NCI-H128 (cell line): Measurements from ENCODE around the gene SBK3.
"Not testable (repeated sequence)": the region's sequence is repeated elsewhere in the genome, so short reads cannot be mapped to it uniquely, and the experiment has no call there.

Experiments
- DNase-seq: peaks from one replicate; lab custom pipeline; 2025; ENCODE audit not compliant: unreplicated experiment; lab: John Stamatoyannopoulos, UW

Gene SBK3

GRCh38 chr19:55576746-55577145 is 31.4 kb upstream of the SBK3 start:
- DNase-seq, result no peak

GRCh38 chr19:55573929-55574328 is 28.6 kb upstream of the SBK3 start:
- DNase-seq, result not testable (repeated sequence)

- not testable (repeated sequence) for DNase-seq
Measured at GRCh38 chr19:55569477-55569876, 24.1 kb upstream of the SBK3 start.

- no peak for DNase-seq
Measured at GRCh38 chr19:55567708-55568328, 22.5 kb upstream of the SBK3 start.

- DNase-seq, result no peak
Measured at GRCh38 chr19:55566823-55567222, 21.5 kb upstream of the SBK3 start.

GRCh38 chr19:55563261-55563690 is 17.9 kb upstream of the SBK3 start:
- DNase-seq, result no peak

GRCh38 chr19:55559684-55560083 is 14.3 kb upstream of the SBK3 start:
- no peak for DNase-seq

GRCh38 chr19:55554741-55555152 is 9.4 kb upstream of the SBK3 start:
- DNase-seq, result no peak

GRCh38 chr19:55554302-55554701 is 9.0 kb upstream of the SBK3 start:
- no peak for DNase-seq

- DNase-seq, result no peak
Measured at GRCh38 chr19:55553217-55554182, 8.2 kb upstream of the SBK3 start.

GRCh38 chr19:55552620-55553019 is 7.3 kb upstream of the SBK3 start:
- no peak for DNase-seq

- no peak for DNase-seq
Measured at GRCh38 chr19:55552206-55552605, 6.9 kb upstream of the SBK3 start.

GRCh38 chr19:55550321-55550650 is 4.9 kb upstream of the SBK3 start:
- DNase-seq, result no peak

- DNase-seq, result no peak
Measured at GRCh38 chr19:55549500-55550320, 4.4 kb upstream of the SBK3 start.

GRCh38 chr19:55546822-55547614 is 1.7 kb upstream of the SBK3 start:
- DNase-seq, result no peak

- DNase-seq, result no peak
Measured at GRCh38 chr19:55546011-55546410, 668 bp upstream of the SBK3 start.

GRCh38 chr19:55544776-55545439 is 435 bp downstream of the SBK3 start:
- DNase-seq, result no peak

GRCh38 chr19:55544014-55544413 is 1.3 kb downstream of the SBK3 start:
- DNase-seq, result no peak

GRCh38 chr19:55543567-55543966 is 1.8 kb downstream of the SBK3 start:
- DNase-seq, result no peak

- DNase-seq, result no peak
Measured at GRCh38 chr19:55542292-55542855, 3.0 kb downstream of the SBK3 start.
